ENCODE measurements around the gene FAR2. TPM values are rescaled to one million over a fixed set of nuclear protein-coding genes. Genes with fewer than 3 reads are reported as not detected.

Gene FAR2
- polyA plus RNA-seq, 1 of the 3 experiments (the other 2 are of a cell fraction) = 7.4 TPM

- Histone ChIP-seq H3K79me2 (ENCODE audit: insufficient read depth) (no peaks in the 10 kb centered on the region), H3F3A (replicated peaks; ENCODE audit: insufficient read depth) (peaks cover 6% of the 10 kb centered on the region), H2AFZ (ENCODE audit: low read depth) (no peak overlapping the region), H3K9me3 (no peaks in the 10 kb centered on the region), H3K9me2 (no peaks in the 10 kb centered on the region), H3K4me1 (ENCODE audit: control insufficient read depth in 1 of 2, insufficient read depth in 2 of 2, low read depth in 1 of 2, low read length in 1 of 2) (no peaks in the 10 kb centered on the region), H3K27ac (ENCODE audit: low read depth in 2 of 2, low read length in 1 of 2) (no peak overlapping the region), H3K4me2 (no peak overlapping the region), H3K36me3 (replicated peaks in 1 of 2; ENCODE audit: control insufficient read depth in 1 of 2, insufficient read depth in 2 of 2, low read length in 1 of 2) (peaks cover 29 to 56% of the 10 kb centered on the region in 2 experiments), H3K27me3 (ENCODE audit: insufficient read depth) (no peaks in the 10 kb centered on the region), H3K4me3 (ENCODE audit: low read depth in 2 of 2, low read length in 1 of 2) (no peak overlapping the region), H4K20me1 (ENCODE audit: insufficient read depth) (no peaks in the 10 kb centered on the region), H3K9ac (no peak overlapping the region)
- no peak for DNase-seq
- ChIA-PET CTCF (interaction anchor here (1.7 kb wide), 1 partner anchor 20 kb away, joined by 8 read pairs; no protein-coding TSS in a partner anchor), POLR2A (no interaction called here)
- 93% methylated on average over 1 of the region's 1 CpG for WGBS (ENCODE audit: low lambda C conversion rate)
- TF ChIP-seq PBX3 (IDR thresholded peaks at IDR 0.05) = no peak
- TF ChIP-seq, protein P1, sequence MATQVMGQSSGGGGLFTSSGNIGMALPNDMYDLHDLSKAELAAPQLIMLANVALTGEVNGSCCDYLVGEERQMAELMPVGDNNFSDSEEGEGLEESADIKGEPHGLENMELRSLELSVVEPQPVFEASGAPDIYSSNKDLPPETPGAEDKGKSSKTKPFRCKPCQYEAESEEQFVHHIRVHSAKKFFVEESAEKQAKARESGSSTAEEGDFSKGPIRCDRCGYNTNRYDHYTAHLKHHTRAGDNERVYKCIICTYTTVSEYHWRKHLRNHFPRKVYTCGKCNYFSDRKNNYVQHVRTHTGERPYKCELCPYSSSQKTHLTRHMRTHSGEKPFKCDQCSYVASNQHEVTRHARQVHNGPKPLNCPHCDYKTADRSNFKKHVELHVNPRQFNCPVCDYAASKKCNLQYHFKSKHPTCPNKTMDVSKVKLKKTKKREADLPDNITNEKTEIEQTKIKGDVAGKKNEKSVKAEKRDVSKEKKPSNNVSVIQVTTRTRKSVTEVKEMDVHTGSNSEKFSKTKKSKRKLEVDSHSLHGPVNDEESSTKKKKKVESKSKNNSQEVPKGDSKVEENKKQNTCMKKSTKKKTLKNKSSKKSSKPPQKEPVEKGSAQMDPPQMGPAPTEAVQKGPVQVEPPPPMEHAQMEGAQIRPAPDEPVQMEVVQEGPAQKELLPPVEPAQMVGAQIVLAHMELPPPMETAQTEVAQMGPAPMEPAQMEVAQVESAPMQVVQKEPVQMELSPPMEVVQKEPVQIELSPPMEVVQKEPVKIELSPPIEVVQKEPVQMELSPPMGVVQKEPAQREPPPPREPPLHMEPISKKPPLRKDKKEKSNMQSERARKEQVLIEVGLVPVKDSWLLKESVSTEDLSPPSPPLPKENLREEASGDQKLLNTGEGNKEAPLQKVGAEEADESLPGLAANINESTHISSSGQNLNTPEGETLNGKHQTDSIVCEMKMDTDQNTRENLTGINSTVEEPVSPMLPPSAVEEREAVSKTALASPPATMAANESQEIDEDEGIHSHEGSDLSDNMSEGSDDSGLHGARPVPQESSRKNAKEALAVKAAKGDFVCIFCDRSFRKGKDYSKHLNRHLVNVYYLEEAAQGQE (IDR thresholded peaks at IDR 0.05; ENCODE audit: low read depth, low read length) = no peak
- no peak for TF ChIP-seq EZH2phosphoT487 (IDR thresholded peaks at IDR 0.05; ENCODE audit: borderline replicate concordance, low read depth)
- TF ChIP-seq, protein P2, sequence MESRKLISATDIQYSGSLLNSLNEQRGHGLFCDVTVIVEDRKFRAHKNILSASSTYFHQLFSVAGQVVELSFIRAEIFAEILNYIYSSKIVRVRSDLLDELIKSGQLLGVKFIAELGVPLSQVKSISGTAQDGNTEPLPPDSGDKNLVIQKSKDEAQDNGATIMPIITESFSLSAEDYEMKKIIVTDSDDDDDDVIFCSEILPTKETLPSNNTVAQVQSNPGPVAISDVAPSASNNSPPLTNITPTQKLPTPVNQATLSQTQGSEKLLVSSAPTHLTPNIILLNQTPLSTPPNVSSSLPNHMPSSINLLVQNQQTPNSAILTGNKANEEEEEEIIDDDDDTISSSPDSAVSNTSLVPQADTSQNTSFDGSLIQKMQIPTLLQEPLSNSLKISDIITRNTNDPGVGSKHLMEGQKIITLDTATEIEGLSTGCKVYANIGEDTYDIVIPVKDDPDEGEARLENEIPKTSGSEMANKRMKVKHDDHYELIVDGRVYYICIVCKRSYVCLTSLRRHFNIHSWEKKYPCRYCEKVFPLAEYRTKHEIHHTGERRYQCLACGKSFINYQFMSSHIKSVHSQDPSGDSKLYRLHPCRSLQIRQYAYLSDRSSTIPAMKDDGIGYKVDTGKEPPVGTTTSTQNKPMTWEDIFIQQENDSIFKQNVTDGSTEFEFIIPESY (IDR thresholded peaks at IDR 0.05; ENCODE audit: borderline replicate concordance, low read depth) = no peak
These were observed 188.2 kb downstream of the FAR2 start for GRCh38 chr12:29337325-29337724.

DNA sequence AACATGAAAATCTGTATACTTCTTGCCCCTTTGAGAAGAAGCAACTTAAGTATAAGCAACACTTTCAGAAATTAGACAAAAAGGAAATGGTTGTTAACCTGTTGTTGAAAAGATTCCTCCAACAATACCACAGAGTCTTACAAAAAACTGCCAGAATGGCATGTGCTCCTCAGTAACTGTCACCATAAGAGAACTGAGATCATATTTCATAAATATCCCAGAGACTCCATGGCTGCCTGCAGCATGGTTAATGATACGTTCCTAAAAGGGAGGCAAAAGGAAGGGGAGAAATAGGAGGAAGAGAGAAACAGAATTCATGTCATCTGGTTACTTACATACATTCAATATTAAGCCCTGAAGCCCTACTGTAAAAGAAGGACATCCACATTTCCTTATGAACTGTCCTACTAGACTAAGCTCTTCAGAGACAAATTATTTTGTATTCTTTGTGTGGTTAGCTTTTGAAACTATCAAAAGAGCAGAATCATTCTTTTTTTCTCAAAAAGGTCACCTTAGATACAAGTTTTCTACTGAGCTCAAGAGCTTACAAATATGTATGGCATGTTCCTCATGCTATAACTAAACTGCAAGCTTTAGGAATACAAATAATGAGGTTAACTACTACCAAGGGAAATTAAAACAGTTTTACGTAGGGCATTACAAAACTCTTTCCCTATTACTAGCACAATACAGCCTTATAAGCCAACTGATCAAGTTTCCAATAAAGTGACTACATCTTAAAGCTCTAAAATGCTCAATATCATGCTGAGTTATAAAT lies 194.1 kb downstream of the FAR2 start:
- Histone ChIP-seq H3F3A (replicated peaks; ENCODE audit: insufficient read depth) (peaks cover 6% of the 10 kb centered on the region), H3K4me3 (ENCODE audit: low read depth in 2 of 2, low read length in 1 of 2) (no peak overlapping the region), H3K27me3 (ENCODE audit: insufficient read depth) (no peaks in the 10 kb centered on the region), H3K9ac (no peak overlapping the region), H3K9me3 (no peaks in the 10 kb centered on the region), H3K27ac (ENCODE audit: low read depth in 2 of 2, low read length in 1 of 2) (no peak overlapping the region), H3K4me1 (ENCODE audit: control insufficient read depth in 1 of 2, insufficient read depth in 2 of 2, low read depth in 1 of 2, low read length in 1 of 2) (no peaks in the 10 kb centered on the region), H3K79me2 (ENCODE audit: insufficient read depth) (no peaks in the 10 kb centered on the region), H2AFZ (ENCODE audit: low read depth) (no peak overlapping the region), H3K36me3 (replicated peaks in 1 of 2; ENCODE audit: control insufficient read depth in 1 of 2, insufficient read depth in 2 of 2, low read length in 1 of 2) (peaks cover 66 to 69% of the 10 kb centered on the region in 2 experiments), H3K9me2 (0 out of 2 replicates have a peak, but pooled peaks cover 3% of the 10 kb centered on the region), H4K20me1 (ENCODE audit: insufficient read depth) (no peaks in the 10 kb centered on the region), H3K4me2 (no peak overlapping the region)
- TF ChIP-seq FOXM1 (IDR thresholded peaks at IDR 0.05; ENCODE audit: low read depth) = no peak
- TF ChIP-seq CHD2 (IDR thresholded peaks at IDR 0.05; ENCODE audit: low read length, partially characterized antibody) = no peak
- no peak for TF ChIP-seq GABPA (IDR thresholded peaks at IDR 0.05; ENCODE audit: low read depth)
- no peak for TF ChIP-seq SMC3 (IDR thresholded peaks at IDR 0.05; ENCODE audit: low read depth, low read length)
- no peak for TF ChIP-seq RAD21 (IDR thresholded peaks at IDR 0.05; ENCODE audit: low read length)
- TF ChIP-seq MEF2A (IDR thresholded peaks at IDR 0.05; ENCODE audit: borderline replicate concordance, low read depth) = no peak
- TF ChIP-seq EZH2phosphoT487 (IDR thresholded peaks at IDR 0.05; ENCODE audit: borderline replicate concordance, low read depth) = no peak
- no peak for TF ChIP-seq POLR2AphosphoS5 (IDR thresholded peaks at IDR 0.05; ENCODE audit: low read depth, low read length)
- 92% methylated on average over 2 of the region's 2 CpGs for WGBS (ENCODE audit: low lambda C conversion rate)
- POLR2A ChIA-PET = no interaction called here
- CTCF ChIA-PET = no interaction called here
- DNase-seq = no peak
